GM04503 (cell line): Measurements from ENCODE around the gene LRMDA.
"Not testable (repeated sequence)": the region's sequence is repeated elsewhere in the genome, so short reads cannot be mapped to it uniquely, and the experiment has no call there.

Experiments
- DNase-seq: peaks from one replicate; pipeline ENCODE4 v3.0.0-alpha.2; 2012; ENCODE audit warnings: low read depth

Gene LRMDA

GRCh38 chr10:76554478-76554877, 1123.1 kb downstream of the LRMDA start:
- no peak for DNase-seq

- DNase-seq: no peak
These were observed 1123.7 kb downstream of the LRMDA start for GRCh38 chr10:76555067-76555670.

GRCh38 chr10:76557366-76557765, 1125.9 kb downstream of the LRMDA start:
- no peak for DNase-seq

GRCh38 chr10:76558586-76558985, 1127.2 kb downstream of the LRMDA start:
- peak; percentile 71 for DNase-seq

- peak; percentile 87 for DNase-seq
These were observed 1127.8 kb downstream of the LRMDA start for GRCh38 chr10:76558996-76559891.

- DNase-seq: no peak
These were observed 1128.4 kb downstream of the LRMDA start for GRCh38 chr10:76559892-76560220.

- DNase-seq: no peak
These were observed 1128.9 kb downstream of the LRMDA start for GRCh38 chr10:76560338-76560737.

DNA sequence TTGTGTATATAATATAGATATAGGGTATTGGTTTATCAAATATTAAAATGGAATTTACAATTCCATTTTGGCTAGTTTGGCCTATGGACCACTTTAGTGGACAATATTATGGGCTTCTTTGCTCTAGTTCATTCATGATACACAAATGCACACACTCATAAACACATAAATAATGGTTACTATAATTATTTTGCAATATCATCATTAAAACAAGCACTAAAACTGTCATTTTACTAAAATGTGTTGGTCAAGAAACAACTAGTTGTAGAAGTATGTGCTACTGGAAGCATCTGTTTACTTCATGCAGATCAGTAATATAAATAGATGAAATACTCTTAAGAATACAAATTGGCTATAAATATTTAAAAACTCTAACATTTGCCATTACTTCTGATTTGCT, 1131.9 kb downstream of the LRMDA start:
- no peak for DNase-seq

DNA sequence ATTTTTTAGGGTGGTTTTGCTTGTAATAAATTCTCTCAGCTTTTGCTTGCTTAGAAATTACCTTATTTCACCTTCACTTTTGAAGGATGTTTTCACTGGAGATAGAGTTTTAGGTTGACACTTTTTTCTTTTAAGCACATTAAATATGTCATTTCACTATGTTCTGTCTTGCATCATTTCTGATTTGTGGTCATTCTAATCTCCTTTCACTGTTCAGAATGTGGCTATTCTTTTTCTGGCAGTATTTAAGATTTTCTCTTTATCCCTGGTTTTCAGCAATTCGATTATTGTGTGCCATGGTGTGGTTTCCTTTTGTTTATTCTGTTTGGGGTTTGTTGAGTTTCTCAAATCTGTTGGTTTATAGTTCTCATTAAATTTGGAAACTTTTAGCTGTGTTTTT, 1140.6 kb downstream of the LRMDA start:
- DNase-seq: no peak

DNA sequence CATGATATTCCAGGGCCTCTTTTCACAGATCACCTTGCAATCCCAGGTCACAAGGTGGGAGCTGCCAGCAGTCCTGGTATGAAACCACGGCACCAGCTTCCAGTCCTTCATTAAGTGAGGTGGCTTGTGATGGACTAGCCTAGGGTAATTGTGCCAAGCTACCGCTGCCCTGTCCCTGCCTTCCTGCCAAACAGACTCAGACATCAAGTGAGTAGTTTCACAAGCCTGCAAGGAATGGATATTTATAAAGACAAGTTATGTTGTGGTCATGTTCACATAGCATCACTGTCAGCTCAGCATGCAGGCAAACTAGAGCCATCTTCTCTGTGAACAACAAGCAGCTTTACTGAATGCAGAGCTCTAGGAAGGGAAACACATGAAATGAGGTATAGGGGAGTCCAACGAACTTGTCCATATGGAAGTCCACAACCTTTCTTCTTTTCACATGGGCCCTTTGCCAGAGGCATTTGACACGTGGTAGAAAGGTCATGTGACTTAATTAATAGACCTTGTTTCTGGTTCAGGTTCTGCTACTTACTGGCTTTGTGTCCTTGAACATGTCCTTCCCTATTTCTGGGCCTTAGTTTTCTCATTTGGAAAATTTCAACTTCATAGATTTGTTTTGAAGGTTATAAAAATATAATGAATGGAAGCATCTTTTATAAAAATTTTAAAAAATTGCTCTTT, 1145.0 kb downstream of the LRMDA start:
- DNase-seq: peak; percentile 79

GRCh38 chr10:76577455-76577854, 1146.0 kb downstream of the LRMDA start:
- no peak for DNase-seq

GRCh38 chr10:76581506-76582256, 1150.3 kb downstream of the LRMDA start:
- DNase-seq: no peak

DNA sequence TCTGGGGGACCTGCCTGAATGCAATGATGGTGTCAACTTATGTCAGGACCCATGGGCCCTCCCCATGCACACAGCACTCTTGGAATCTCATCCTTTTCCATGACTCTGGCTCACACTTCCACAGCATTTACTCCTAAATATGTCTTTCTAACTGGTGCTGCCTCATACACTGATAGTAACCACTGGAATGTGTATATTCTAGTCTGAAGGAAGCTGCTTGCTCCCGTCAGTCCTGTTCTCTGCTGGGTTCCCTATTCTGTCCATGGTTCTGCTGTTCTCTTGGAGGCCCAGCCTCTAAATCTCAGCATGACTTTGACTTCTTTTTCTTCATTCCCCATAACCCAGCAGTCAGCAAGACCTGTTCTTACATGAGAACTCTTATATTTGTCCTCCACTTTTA, 1151.1 kb downstream of the LRMDA start:
- no peak for DNase-seq

GRCh38 chr10:76583711-76584161, 1152.3 kb downstream of the LRMDA start:
- peak; percentile 82 for DNase-seq

DNA sequence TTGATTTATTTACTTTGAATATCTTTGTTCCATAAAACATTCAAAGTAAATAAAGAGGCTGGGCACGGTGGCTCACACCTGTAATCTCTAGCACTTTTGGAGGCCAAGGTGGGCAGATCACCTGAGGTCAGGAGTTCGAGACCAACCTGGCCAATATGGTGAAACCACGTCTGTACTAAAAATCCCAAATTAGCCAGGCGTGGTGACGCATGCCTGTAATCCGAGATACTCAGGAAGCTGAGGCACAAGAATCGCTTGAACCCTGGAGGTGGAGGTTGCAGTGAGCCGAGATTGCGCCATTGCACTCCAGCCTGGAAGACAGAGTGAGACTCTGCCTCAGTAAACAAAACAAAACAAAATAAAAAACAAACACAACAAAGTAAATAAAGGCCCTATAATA, 1153.0 kb downstream of the LRMDA start:
- not testable (repeated sequence) for DNase-seq
